ENCODE results near the gene NRSN1.
"Not testable (repeated sequence)": the region's sequence is repeated elsewhere in the genome, so short reads cannot be mapped to it uniquely, and the experiment has no call there.

Gene NRSN1, protein sequence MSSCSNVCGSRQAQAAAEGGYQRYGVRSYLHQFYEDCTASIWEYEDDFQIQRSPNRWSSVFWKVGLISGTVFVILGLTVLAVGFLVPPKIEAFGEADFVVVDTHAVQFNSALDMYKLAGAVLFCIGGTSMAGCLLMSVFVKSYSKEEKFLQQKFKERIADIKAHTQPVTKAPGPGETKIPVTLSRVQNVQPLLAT

DNA sequence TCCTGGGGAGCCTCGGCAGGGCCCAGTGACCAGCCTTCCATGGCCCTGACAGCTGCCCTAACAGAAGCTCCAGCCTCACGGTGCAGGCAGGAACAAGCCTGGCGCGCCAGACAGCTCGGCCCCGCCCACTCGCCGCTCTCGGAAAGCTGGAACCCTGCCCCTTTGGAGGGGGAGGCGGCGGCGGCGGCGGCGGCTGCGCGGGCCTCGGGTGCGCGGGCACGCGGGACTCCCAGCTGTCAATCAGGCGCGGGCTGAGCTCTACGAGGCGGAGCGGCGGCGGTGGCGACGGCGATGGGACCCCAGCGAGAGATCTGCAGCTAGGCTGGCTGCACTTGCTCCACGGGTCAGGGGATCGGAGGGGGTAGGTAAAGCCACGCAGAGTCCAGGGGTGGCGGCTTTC lies at the start of gene NRSN1:
Gene NRSN1, plus strand, starts transcription at position 236 of the 400 bp plus-strand sequence. CDS start 8,113 bp downstream, outside the sequence.
- no peak for DNase-seq

DNA sequence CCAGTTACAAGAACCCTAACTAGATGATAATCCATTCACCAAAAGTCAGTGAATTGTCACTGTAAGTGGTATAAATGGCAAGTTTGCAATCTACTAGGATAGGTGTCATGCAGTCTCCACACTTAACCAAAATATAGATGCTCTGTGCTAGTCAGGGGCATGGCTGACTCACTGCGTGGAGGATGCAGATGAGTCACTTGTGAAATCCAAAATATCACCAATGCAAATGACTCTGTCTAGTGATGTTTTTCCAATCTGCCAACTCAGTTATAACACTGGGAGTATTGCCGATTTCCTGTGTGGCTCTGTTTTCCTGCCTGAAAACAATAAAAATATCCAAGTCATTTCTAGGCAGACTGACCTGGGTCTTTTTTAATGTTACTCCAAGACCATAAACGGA lies 47.8 kb upstream of the NRSN1 start:
- no peak for DNase-seq

DNA sequence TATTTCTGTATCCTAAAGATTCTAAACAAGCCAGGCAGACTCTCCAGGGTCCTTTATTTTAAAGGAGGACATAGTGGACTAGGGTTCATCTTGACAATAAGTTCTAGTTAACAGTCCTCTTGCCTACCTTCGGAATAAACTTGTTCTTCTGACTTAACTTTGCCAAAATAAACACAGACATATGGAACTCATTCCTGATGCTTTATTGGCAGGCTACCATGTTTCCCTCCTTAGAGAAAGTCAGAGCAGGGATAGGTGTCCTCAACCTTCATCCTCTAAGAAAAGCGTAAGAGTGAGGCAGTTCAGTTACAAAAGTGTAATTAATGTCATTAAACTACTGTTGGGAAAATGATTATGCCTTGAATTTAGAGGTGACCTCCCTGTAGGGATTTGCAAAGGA lies 46.9 kb upstream of the NRSN1 start:
- DNase-seq: no peak

DNA sequence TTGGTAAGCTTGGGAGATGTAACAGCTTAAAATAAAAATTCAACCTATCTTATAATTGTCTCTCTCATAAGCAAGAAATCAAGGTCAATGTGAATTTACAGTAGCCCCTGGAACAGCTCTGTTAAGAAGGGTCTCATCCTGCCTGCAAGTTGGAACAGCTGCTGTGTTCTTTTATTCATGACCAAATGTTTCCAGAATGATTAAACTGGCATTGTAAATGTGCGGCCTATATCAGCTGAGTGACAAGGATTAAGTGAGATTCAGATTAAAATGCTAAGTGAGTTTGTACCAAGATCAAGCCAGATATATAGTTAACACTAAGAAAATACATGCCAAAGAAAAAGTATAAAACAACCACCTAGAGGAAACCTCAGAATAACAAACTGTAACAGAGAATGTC lies 45.3 kb upstream of the NRSN1 start:
- peak; percentile 55 for DNase-seq

DNA sequence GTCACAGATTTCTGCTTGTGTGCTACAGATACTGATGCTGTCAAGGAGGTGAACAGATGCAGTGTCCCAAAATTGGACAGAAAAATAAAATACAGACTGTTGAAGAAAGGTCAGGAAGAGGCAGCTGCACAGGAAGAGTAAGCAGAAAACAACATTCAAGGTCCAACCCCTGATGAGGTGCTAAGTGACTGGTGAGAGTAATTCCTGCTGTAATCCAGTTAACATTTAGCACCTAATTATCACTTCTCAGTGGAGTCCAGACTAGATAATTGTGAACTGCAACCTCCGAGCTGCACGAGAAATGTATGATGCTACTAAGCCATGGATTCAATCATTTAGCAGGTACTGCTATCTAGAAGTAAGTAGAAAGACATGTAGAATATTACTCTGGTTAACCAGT lies 36.3 kb upstream of the NRSN1 start:
- no peak for DNase-seq

DNA sequence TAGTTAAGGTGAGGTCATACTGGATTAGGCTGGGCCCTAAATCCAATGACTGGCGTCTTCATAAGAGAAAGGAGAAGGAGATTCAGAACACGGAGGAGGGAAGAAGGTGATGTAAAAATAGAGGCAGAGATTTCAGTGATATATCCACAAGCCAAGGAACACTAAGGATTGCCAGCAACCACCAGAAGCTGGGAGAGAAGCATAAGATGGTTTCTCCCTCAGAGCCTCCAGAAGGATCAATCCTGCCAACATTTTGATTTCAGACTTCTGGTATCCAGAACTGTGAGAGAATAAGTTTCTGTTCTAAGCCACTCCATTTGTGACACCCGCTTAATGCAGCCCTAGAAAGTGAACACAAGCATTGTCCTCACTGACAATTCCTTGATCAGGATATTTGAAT lies 33.6 kb upstream of the NRSN1 start:
- DNase-seq: no peak

DNA sequence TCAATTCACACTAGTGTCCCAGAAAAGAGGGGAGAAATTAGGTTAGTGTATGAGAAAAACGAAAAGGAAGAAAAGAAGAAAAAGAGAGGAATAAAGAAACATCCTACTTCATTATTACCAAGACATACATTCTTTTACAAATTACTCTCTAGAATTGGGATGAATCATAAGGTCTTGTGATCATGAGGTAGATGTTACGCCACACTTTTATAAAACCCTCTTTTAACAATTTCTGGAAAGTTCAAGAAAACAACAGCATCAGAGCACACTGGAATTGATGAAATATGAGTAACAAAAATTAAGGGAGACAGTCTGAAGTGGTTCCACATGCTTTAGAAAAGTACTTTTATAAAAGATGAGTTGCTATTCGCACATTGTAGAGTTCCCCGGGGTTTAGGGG lies 32.6 kb upstream of the NRSN1 start:
- DNase-seq: no peak

DNA sequence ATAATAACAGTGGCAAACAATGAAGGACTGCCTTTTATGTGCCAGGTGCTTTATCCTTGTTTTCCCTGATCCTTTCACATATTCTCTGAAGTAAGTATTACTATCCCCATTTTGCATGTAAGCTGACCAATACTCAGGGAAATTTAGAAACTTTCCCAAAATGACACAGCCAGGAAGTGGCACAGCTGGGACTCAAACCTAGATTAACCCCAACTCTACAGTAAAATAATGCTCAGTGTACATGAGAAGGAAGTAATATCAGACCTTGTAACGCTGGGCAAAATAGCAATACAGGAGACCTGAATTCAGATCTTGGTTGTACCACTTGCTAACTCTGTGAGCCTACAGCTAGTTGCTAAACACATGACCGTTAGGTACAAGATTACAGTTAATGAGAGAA lies 26.8 kb upstream of the NRSN1 start:
- DNase-seq: no peak

DNA sequence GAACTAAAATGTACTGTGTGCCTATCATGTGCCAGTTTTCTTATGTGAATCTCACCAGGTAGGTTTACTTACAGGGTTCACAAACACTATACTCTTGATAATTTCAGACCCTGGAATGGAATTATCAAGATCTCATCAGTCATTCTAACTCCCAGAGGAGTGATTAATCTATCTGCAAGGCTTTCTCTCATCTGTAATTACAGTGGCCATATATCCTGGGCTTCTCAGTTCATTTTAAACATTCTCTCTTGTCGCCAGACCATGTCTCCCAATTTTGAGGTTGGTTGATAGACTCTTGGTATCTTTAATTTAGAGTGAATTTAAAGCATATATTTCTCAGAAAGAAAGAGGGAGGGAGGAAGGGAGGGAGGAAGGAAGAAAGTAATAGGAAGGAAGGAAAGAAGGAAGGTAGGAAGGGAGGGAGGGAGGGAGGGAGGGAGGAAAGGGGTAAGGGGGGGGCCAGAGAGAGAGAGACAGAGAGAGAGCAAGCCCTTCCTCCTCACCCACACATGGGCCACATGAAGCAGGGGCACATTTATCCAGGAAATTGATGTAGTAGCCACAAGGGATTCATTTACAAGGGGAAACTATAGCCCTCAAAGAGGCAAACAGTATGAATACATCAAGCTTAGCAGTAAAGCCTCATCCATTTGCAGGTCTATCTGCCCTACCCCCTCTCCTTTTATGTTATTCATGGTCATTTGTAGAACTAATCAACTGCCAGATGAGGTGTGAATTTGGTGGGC lies 25.8 kb upstream of the NRSN1 start:
- no peak for DNase-seq

DNA sequence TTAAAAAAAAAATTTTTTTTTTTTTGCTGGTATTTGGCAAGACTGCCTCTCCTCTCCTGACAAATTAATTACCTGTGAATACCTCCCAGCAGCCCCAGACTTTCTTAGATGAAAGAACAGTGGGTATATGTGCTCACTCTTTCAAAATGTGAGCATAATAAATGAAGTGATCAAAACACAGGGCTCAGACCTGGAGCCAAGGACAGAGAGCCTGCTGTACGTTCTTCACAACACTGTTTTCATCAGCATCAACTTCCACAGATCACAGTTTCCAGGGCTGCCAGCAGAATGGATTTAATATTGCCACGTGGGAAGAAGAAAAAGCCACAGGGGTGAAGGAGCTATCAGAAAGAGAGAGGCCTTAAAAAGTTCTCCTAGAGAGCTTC lies 25.3 kb upstream of the NRSN1 start:
- DNase-seq: no peak

DNA sequence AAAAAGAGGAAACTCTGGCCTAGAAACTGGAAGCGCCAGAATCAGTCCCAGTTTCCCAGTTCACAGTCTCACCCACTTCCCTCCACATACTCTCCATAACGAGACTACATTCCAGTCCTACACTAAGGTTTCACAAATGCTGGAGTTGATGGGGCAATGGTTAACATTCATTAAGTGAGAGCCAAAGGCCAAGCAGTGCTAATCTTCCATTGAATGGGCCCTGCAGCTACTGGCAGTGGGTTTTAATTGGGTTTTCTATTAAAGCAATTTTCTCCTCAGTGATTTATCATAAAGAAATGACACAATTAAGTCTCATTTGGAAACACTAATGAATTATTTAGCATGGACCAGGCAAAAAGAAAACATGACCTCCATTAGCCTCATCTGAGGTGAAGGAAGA lies 20.8 kb upstream of the NRSN1 start:
- no peak for DNase-seq

DNA sequence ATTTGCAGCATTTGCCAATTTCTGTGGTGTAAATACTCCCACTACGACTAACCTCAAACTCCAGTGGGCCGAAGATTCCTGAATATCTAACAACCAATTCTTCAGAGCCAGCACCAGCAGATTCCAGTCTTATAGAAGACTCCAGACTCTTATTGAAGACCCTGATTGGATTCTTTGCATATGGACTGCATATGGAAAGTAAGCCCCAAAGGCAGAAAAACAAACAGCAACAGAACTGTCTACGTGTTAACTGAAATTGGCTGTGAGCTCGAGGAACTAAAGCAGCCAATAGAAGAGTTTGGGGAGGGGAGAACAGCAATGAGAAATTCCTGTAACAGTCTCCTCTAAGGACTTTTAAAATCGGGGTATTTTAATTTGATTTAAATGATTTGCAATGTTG lies 19.7 kb upstream of the NRSN1 start:
- no peak for DNase-seq

DNA sequence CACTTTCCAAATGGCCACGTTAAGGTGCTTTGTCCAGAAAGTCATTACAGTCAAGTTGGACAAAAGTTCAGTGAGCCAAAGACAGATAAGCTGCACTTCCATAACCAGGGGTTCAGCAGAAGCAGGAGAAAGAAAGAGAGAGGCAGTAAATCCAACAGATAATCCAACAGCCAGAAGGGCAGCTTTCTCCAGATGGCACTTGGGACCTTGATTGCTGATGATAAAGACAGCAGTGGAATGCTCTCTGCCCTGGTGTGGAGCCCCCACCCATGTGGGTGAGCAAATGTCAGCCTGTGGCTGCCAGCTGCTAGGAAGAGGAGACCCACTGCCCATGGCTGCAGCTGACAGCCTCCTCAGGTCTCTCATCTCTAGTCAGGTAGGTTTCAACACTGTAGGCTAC lies 18.7 kb upstream of the NRSN1 start:
- no peak for DNase-seq

DNA sequence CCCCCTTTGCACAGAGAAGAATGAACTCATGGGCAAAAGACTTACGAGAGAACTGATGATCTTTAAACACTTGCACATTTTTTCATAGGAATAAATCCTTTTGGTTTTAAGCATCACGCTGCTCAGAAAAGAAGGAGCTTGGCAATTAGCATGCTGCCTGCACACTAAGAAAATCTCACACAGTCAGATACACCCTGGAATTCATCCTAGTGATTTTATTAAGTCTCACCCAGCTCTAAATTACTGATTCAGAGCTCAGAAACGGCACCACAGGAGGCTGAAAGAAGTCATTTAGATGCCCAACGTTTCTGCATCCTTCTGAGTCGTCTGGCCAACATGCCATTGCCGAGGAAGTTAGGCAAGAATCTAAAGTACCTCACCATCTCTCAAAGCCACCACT lies 18.0 kb upstream of the NRSN1 start:
- no peak for DNase-seq

DNA sequence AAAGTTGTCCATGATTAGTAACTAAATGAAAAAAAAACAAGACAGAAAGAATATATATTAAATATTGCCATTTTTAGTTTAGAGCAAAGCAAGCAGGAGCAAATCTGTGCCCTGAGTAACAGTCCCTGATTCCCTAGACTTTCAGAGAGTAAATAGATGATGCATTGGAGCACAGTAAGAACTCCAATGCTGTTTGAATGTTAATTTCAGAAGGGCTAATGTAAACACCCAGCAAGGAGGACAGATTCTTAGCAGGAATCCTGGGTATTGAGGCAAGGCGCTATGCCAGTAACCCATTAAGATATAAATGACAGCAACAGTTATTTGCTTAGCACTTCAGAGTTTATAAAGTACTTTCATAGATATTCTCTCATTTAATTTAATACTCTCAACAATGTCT lies 15.6 kb upstream of the NRSN1 start:
- no peak for DNase-seq

DNA sequence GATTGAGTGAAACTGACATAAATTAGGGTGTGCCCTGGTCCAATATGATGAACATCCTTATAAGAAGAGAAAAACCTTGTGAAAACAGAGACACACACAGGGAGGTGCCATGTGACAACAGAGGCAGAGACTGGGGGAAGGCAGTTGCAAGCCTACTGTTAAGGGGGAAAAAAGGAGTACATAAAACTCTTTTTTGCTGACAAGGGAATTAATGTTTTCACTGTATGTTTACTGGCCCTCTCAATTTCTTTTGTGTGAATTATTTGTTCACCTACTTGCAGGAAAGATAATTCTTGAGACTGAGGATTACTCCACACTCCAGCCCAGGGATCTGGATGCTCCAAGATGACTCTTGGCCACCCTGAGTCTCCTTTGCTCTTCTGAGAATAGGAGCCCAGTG lies 12.1 kb upstream of the NRSN1 start:
- no peak for DNase-seq

DNA sequence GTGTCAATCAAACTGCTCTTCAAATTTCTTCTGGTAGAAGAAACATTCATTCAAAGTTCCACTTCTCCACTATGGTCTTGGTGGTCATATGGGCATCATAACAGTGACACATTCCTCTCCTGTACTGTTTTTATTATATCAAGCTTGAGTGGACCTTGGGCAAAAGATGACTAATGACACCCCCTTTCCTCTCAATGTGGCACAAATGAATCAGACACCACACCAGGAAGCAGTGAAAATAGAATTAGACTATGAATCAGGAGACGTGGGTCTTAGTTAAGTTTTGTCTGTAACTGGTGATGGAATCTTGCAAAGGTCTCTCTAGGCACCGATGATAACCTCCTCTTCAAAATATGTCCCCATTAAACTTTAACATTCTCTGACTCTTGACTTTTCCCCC lies 9.0 kb upstream of the NRSN1 start:
- no peak for DNase-seq

DNA sequence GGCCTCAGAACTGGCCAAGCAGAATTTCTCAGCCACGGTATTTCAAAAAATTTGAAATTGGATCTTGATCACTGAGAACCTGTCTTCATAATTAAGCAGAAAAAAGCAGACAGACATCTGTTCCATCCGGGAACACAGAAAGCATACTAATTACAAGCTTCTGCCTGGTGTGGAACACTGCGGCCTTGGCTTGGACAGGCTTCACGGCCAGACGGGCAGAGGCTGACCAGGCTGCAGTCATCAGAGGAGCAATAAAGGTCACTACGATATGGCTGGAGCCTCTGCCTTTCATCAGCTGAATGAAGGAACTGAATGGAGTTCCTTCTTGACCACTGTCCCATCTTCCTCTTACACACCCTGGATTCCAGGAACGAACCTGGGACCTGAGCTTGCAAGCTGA lies 3.9 kb upstream of the NRSN1 start:
- DNase-seq: peak; percentile 38

DNA sequence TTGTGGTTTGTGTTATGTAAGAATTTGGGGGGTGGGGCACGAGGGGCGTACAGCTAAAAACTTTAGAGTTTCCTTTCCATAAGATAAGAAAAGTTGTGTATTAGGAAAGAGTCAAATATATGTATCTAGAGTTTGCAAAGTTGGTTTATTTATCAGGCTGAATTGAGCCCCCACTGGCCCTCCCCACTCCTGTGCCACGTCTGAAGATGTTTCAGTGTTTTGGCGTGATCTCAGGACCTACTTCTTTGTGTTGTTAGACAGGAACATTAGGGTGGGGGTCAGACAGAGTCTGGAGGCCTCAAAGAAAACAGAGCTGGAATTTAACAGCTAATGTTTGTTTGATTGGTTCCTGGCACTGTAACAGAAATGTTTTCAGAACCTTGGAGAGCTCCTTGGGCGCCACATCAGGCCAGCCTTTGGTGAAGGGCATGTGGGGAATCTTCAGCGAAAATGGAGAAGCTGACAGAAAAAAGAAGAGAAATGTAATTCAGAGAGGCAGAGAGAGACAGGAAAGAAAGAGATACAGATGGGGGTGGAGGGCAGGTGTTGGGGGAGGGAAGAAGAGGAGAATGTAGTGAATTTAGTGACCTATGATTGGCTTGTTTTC lies 674 bp downstream of the NRSN1 start:
- no peak for DNase-seq

DNA sequence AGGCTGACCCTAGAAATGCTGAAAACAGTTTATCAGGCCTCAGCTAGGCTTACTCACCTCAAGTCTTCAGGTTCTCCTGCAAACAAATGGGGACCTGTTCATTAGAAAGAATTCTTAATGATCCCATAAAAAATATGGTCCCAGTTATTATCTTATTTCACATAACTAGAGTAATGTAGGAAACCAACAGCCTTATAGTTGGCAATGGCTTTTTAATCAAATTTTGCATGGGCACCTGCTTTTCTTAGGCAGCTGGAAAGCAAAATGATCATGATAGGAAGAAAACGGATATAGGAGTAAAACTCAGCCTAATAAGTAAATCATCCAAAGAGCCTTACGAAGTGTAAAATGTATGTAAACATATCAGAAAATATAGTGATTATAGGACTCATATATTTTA lies 1.3 kb downstream of the NRSN1 start:
- no peak for DNase-seq

DNA sequence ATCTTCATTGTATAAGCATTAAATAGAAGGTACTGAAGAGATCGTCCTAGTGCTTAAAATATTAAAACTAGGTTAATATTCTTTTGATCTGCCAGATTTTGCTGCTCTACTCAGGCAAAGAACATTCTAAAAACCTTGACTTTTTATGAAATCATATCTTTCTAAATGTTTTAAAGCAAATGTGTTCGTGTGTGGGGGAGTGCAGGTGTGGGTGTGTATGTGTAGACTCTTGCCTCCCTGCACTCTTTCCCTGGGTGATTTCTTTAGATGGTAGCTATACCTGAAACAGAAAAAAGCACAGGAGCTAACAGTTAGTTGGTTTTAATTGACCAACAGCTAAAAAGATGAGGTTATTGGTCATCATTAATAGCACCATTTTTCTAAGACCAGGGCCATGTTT lies 5.7 kb downstream of the NRSN1 start:
- no peak for DNase-seq

DNA sequence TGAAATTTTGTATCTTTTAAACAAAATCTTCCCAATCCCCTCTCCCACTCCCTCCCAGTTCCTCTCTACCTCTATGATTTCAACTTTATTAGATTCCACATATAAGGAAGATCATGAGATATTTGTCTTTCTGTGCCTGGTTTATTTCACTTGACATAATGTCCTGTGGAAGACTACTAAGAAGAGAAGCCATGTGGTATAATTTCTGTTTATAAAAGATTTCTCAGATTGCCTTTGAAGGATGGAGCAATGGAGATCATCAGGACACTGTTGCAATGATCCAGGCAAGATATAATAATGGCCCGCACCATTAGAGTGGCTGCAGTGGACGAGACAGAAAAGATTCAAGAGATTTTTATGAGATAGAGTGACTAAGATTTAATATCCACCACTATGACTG lies 13.1 kb downstream of the NRSN1 start:
- no peak for DNase-seq

DNA sequence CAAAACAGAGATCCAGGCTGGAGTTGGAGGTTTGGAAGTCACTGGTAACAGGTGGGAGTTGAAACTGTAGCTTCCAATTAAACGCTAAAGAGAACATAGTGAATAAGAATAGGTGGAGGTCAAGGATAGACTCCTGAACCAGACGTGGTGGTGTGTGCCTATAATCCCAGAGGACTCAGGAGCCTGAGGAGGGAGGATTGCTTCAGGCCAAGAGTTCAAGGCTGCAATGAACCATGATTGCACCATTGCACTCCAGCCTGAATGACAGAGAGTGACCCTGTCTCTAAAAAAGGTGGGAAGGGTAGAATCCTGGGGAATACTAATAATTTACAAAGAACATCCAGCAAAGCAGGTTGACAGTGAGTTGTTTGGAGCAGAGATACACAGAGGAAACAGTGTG lies 13.6 kb downstream of the NRSN1 start:
- no peak for DNase-seq

DNA sequence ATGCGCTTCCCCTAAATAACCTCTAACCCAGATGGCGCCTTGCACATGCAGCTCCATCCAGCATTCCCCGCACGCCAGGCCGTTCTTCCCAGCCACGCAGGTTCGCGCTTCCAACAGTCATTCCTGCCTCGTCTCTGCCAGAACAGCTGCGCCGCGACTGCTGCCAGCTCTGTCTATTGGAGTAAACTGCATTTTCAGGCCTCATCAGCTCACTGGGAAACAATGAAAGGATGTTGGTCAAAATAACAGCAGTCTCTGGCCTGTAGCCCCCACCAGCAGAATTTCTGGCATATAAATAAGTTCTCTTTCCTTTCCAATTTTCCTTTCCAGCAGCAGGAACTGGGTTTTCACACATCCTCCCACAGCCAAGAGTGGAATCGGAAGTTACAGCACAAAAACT lies 14.6 kb downstream of the NRSN1 start:
- DNase-seq: no peak

DNA sequence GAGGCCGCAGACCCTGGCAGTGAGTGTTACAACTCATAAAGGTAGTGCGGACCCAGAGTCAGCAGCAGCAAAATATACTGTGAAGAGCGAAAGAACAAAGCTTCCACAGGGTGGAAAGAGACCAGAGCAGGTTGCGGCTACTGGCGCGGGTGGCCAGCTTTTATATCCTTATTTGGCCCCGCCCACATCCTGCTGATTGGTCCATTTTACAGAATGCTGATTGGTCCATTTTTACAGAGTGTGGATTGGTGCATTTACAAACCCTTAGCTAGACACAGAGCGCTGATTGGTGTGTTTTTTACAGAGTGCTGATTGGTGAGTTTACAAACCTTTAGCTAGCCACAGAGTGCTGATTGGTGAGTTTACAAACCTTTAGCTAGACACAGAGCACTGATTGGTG lies 16.7 kb downstream of the NRSN1 start:
- not testable (repeated sequence) for DNase-seq
